Retinal pigment epithelial cell (primary cell): ENCODE measurements around the gene SLC4A4.

Experiments
- DNase-seq: peaks from one replicate; pipeline ENCODE4 v3.0.0-alpha.2; 2010; ENCODE audit warnings: low read depth
- H3K4me3 ChIP-seq: 2 replicates; pipeline ENCODE4 v1.5.1; 2011; ENCODE audit warnings: mild to moderate bottlenecking, low read length, control low read depth, moderate library complexity
- CTCF ChIP-seq: conservative IDR thresholded peaks from 2 replicates; pipeline ENCODE4 v1.5.1; 2011; ENCODE audit warnings: low read depth, low read length, control low read depth, inconsistent platforms

SLC4A4 gene

GRCh38 chr4:71498002-71498401, 159.2 kb downstream of the SLC4A4 start:
- H3K4me3 ChIP-seq: no peak overlapping the region
- DNase-seq: no peak
- TF ChIP-seq CTCF: no peak

- no peak for DNase-seq
- TF ChIP-seq CTCF: no peak
- H3K4me3 ChIP-seq: no peak overlapping the region
Observed at GRCh38 chr4:71498625-71499024, 159.8 kb downstream of the SLC4A4 start.

GRCh38 chr4:71501992-71502391, 163.2 kb downstream of the SLC4A4 start:
- no peak overlapping the region for H3K4me3 ChIP-seq
- TF ChIP-seq CTCF: no peak
- DNase-seq: no peak

- TF ChIP-seq CTCF: no peak
- no peak overlapping the region for H3K4me3 ChIP-seq
- no peak for DNase-seq
Observed at GRCh38 chr4:71518283-71518989, 179.6 kb downstream of the SLC4A4 start.

- no peak for DNase-seq
- H3K4me3 ChIP-seq: no peak overlapping the region
- TF ChIP-seq CTCF: no peak
Observed at GRCh38 chr4:71520308-71520707, 181.5 kb downstream of the SLC4A4 start.

GRCh38 chr4:71520850-71521249, 182.0 kb downstream of the SLC4A4 start:
- no peak for TF ChIP-seq CTCF
- no peak overlapping the region for H3K4me3 ChIP-seq
- no peak for DNase-seq

GRCh38 chr4:71524756-71525155, 185.9 kb downstream of the SLC4A4 start:
- DNase-seq: no peak
- H3K4me3 ChIP-seq: no peak overlapping the region
- no peak for TF ChIP-seq CTCF
